Choroid plexus epithelial cell (primary cell): ENCODE measurements around the gene IFI6.
"Not testable (repeated sequence)": the region's sequence is repeated elsewhere in the genome, so short reads cannot be mapped to it uniquely, and the experiment has no call there.

Experiments used
- DNase-seq: peaks from one replicate; pipeline ENCODE4 v3.0.0-alpha.2; 2010; ENCODE audit warnings: low read depth
- H3K4me3 ChIP-seq: 2 replicates; pipeline ENCODE4 v1.5.1; 2011; ENCODE audit warnings: low read depth, mild to moderate bottlenecking, control low read depth, low read length, moderate library complexity
- TF ChIP-seq, protein P1 (sequence below): conservative IDR thresholded peaks from 2 replicates; pipeline ENCODE4 v1.5.1; 2011; ENCODE audit warnings: low read depth, mild to moderate bottlenecking, control low read depth, inconsistent platforms, low read length, moderate library complexity

Gene IFI6

DNA sequence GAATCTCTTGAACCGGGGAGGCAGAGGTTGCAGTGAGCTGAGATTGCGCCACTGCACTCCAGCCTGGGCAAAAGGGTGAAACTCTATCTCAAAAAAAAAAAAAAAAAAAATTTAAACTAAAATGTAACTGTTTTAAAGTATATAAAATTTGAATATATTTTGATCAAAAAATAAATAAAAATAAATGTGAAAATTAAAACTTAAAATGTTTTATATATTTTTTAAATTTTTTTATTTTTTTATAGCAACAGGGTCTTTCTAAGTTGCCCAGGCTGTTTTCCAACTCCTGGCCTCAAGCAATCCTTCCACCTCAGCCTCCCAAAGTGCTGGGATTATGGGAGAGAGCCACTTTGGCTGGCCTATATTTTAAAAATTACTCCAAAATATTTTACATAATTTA, 38.6 kb upstream of the IFI6 start:
- TF ChIP-seq, protein P1, sequence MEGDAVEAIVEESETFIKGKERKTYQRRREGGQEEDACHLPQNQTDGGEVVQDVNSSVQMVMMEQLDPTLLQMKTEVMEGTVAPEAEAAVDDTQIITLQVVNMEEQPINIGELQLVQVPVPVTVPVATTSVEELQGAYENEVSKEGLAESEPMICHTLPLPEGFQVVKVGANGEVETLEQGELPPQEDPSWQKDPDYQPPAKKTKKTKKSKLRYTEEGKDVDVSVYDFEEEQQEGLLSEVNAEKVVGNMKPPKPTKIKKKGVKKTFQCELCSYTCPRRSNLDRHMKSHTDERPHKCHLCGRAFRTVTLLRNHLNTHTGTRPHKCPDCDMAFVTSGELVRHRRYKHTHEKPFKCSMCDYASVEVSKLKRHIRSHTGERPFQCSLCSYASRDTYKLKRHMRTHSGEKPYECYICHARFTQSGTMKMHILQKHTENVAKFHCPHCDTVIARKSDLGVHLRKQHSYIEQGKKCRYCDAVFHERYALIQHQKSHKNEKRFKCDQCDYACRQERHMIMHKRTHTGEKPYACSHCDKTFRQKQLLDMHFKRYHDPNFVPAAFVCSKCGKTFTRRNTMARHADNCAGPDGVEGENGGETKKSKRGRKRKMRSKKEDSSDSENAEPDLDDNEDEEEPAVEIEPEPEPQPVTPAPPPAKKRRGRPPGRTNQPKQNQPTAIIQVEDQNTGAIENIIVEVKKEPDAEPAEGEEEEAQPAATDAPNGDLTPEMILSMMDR, result no peak
- DNase-seq, result no peak
- H3K4me3 ChIP-seq, result no peak overlapping the region

DNA sequence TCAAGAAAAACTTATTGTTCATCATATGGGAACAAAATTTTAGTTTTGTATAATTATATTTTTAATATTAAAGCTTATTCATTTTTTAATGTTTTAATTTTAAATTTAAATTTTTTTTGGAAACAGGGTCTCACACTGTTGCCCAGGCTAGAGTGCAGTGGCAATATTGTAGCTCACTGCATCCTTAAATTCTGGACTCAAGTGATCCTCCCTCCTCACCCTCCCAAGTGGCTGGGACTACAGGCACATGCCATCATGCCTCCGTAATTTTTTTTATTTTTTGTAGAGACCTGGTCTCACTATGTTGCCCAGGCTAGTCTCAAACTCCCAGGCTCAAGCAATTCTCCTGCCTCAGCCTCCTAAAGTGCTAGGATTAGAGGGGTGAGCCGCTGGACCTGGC, 33.6 kb upstream of the IFI6 start:
- no peak for DNase-seq
- TF ChIP-seq, protein P1, result no peak
- no peak overlapping the region for H3K4me3 ChIP-seq

DNA sequence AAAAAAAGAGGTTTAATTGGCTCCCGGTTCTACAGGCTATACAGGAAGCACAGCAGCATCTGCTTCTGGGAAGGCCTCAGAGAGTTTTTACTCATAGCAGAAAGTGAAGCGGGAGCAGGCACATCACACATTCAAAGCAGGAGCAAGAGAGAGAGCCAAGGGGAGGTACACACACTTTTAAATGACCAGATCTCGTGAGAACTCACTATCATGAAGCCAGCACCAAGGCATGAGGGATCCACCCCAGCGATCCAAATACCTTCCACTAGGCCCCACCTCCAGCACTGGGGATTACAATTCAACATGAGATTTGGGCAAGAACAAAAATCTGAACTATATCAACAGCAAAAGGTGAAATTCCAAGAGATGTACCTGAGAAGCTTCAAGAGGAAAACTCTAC, 33.0 kb upstream of the IFI6 start:
- TF ChIP-seq, protein P1, result no peak
- no peak for DNase-seq
- H3K4me3 ChIP-seq, result no peak overlapping the region

DNA sequence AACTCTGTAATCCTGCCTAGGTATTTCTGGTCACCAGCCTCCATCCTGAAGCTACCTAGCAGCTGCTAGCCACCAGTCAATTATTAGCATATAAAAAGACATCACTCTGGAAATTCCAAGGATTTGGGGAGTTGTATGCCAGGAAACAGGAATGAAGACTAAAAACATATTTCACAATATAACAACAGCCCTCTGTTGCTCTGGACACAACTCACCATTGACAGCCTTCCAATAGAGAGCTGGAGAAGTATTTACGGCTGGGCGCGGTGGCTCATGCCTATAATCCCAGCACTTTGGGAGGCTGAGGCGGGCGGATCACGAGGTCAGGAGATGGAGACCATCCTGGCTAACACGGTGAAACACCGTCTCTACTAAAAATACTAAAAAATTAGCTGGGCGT, 24.8 kb upstream of the IFI6 start:
- DNase-seq, H3K4me3 ChIP-seq: not testable (repeated sequence)

DNA sequence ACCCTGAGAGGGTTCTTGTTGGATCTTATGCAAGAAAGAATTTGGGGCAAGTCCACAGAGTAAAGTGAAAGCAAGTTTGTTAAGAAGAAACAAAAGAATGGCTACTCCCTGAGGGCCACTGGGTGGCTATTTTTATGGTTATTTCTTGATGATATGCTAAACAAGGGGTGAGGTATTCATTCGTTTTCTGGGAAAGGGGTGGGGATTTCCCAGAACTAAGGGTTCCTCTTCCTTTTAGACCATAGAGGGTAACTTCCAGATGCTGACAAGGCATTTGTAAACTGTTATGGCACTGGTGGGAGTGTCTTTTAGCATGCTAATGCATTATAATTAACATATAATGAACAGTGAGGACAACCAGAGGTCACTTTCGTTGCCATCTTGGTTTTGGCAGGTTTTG, 18.2 kb upstream of the IFI6 start:
- TF ChIP-seq, protein P1, result no peak
- H3K4me3 ChIP-seq, result no peak overlapping the region
- DNase-seq, result no peak

DNA sequence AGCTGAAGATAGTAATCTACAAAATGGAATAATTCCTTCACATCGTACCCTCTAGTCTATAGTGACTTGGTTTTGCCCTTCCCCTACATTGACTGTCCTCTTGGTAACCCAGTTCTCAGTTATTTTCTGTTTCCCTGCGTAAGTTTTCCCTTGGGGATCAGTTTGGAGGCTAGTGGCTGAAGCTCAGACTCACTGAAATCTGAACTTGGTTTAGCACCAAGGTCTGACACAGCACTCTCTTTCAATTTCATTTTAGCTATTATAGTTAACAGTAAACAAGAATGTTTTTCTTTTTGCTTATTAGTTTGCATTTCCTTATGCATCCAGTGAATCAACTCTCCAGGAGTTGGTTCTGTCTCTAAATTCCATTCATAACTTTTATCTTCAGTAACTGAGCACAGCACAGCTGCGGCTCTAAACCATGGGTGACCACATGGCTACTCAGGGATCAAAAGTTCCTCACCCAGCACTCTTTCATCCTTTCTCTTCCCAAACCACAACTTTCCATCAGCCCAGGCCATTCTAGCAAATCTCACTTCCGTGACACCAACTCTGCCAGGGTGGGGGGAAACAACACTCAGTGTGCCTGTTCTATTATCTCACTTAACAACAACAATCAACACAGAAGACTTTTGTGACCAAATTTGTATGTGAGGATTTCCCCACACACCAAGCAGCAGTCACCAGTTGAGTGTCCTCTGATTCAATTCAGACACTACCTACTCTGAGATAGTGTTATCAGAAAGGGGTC, 17.6 kb upstream of the IFI6 start:
- TF ChIP-seq, protein P1, result no peak
- no peak overlapping the region for H3K4me3 ChIP-seq
- DNase-seq, result peak; percentile 88

DNA sequence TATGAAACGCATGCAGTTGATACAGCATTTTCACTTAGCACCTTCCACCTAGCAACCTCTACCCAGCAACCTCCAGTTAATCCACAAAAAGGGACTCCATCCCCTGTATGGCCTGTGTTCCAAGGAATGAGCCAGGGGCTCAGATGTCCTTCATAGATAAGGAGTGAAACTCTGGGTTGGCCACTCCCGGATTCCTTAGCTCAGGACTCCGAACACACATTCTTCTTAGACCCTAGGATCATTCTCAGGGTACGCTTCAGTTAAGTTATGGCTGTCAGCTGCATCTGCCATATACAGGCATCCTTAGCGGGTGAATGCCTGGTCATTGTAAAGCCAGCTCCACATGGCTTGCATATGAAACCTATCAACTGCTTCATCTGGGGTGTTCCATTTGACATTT, 15.9 kb upstream of the IFI6 start:
- no peak overlapping the region for H3K4me3 ChIP-seq
- DNase-seq, result no peak
- TF ChIP-seq, protein P1, result no peak
